HEK293T (cell line): ENCODE data around the gene STAM2.
"Not testable (repeated sequence)": the region's sequence is repeated elsewhere in the genome, so short reads cannot be mapped to it uniquely, and the experiment has no call there.

Experiments
- ELF4 ChIP-seq: fragments of 450-650 bp; IDR thresholded peaks from 2 replicates; pipeline ENCODE4 v1.6.1; 2017; ENCODE audit warnings: antibody characterized with exemption
- HDGF ChIP-seq: fragments of 450-650 bp; IDR thresholded peaks from 2 replicates; pipeline ENCODE4 v1.6.1; 2017; ENCODE audit warnings: antibody characterized with exemption, borderline replicate concordance
- LEF1 ChIP-seq: fragments of 450-650 bp; IDR thresholded peaks from 2 replicates; pipeline ENCODE4 v1.6.1; 2017; ENCODE audit warnings: mild to moderate bottlenecking, borderline replicate concordance
- NFRKB ChIP-seq: fragments of 450-650 bp; IDR thresholded peaks from 2 replicates; pipeline ENCODE4 v1.6.1; 2016; ENCODE audit warnings: mild to moderate bottlenecking, moderate library complexity
- PKNOX1 ChIP-seq: fragments of 450-650 bp; IDR thresholded peaks from 2 replicates; pipeline ENCODE4 v1.6.1; 2016
- SP1 ChIP-seq: fragments of 450-650 bp; IDR thresholded peaks from 2 replicates; pipeline ENCODE4 v1.6.1; 2017
- SUZ12 ChIP-seq: fragments of 450-650 bp; IDR thresholded peaks from 2 replicates; pipeline ENCODE4 v1.6.1; 2016; ENCODE audit warnings: mild to moderate bottlenecking
- ZNF384 ChIP-seq: fragments of 450-650 bp; IDR thresholded peaks from 2 replicates; pipeline ENCODE4 v1.6.1; 2016

- TF ChIP-seq ZNF384, SP1, ELF4, SUZ12, NFRKB, LEF1, PKNOX1, HDGF: not testable (repeated sequence)
Observed at GRCh38 chr2:152167470-152167869, 8.1 kb downstream of the STAM2 start.
